HG03135 (cell line): ENCODE data around the gene FOXJ2.
"Not testable (repeated sequence)": the region's sequence is repeated elsewhere in the genome, so short reads cannot be mapped to it uniquely, and the experiment has no call there.

Experiments
- ATAC-seq: cut with Tn5 transposase; IDR thresholded peaks from one replicate; pipeline ENCODE4 v1.9.1; 2021; ENCODE audit warnings: mild to moderate bottlenecking, moderate library complexity; ENCODE audit not compliant: unreplicated experiment

FOXJ2 gene

DNA sequence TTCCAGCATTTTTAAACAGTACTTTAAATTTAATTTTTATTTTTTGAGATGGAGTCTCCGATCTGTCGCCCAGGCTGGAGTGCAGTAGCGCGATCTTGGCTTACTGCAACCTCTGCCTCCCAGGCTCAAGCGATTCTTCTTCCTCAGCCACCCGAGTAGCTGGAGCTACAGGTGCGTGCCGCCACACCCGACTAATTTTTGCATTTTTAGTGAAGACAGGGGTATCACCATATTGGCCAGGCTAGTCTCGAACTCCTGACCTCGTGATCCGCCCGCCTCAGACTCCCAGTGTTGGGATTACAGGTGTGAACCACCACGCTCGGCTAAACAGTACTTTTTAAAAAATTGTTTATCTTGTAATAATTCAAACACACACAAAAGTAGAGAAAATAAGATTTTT is 4.2 kb upstream of the FOXJ2 start:
- no peak for ATAC-seq

DNA sequence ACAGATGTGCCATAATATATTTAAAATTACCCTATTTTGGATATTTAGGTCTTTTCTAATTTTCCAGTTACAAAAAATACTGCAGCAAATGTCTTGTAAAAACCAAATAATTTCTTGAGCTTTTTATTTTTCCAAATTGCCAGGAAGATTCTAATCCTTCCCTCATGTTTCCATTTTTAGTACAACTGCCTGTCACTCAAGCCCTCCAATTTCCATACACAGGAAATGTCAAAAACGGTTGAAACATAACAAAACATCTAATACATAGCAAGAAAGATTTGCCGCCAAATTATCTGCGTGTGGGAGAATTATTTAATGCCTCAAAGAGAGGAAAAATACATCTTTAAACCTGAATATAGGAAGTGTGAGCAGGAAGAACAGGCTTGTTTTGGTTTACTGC is 2.3 kb upstream of the FOXJ2 start:
- no peak for ATAC-seq

DNA sequence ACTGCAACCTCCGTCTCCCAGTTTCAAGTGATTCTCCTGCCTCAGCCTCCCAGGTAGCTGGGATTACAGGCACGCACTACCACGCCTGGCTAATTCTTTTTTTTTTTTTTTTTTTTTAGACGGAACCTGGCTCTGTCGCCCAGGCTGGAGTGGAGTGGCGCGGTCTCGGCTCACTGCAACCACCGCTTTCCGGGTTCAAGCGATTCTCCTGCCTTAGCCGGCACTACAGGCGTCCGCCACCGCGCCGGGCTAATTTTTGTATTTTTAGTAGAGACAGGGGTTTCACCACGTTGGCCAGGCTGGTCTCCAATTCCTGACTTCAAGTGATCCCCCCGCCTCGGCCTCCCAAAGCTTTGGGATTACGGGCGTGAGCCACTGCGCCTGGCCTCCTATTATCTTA is 1.5 kb upstream of the FOXJ2 start:
- not testable (repeated sequence) for ATAC-seq

DNA sequence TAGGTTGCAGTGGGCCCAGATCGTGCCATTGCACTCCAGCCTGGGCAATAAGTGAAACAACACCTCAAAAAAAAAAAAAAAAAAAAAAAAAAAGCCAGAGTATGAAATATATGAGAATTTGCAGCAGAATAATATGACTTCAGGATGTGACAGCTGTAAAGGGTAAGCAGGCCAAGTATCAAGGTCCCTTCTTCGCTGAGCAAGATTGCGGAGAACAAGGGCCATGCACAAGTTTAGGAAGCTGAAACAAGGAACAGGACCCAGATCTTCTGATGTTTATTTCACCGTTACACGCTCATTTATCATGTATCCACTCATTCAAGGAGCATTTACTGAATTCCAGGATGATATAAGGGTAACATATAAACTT is 659 bp upstream of the FOXJ2 start:
- ATAC-seq: no peak

DNA sequence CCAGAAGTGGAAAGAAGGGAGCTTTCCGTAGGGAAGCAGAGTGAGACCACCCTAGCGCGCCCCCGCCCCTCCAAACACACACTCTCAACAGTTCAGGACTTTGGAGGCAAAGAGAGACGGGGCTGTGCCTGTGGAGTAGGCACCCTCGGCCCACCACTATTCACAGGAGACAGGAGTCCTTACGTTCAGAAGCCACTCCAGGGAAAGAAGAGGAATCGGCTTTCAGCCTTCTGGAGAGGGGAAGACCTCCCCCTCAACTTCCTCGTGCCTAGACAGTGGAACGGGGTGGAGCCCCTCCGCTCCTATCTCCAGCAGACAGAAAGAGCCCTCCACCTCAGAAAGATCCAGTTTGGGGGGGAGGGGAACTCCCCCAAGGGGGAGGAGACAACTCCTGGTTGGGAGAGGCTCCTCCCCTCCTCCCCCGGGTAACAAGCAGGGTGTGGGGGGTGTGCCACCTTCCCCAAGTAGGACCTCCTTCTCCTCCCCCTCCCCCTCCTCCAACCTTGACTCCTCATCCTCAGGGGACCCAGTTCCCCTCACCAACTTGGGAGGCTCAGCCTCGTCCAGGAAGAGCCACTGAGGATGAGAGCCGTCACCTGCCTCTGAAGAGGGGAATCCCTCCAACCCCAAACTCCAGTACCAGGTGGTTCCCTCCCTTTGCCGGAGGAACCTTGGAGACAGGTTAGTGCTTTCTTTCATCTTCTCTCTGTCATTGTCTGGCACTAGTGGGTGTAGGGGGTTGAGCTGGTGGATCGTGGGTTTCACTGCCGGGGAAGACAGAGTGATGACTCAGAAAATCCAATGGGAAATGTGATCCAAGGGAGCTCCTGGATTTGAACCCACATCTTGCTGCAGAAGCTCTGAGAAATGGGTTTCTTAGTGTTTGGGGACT is 883 bp downstream of the FOXJ2 start:
- no peak for ATAC-seq

DNA sequence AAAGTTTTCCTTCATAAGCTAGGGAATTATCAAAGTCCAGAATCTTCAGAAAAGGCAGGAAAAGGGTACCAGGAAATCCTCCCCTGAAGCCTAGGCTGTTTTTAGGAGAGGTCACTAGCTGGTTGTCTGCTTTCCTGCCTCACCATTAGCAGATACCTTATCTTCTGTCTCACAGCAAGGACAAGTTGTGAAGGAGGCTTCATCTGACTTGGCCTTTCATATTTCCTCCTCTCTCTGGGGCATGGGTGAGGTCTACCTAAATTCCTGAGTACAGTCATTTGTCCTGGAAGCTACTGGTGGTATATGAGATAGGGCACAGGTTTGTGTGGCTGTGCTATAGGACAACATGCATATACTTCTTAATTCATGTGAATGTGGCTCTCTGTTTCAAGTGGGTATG is 2.3 kb downstream of the FOXJ2 start:
- ATAC-seq: no peak

DNA sequence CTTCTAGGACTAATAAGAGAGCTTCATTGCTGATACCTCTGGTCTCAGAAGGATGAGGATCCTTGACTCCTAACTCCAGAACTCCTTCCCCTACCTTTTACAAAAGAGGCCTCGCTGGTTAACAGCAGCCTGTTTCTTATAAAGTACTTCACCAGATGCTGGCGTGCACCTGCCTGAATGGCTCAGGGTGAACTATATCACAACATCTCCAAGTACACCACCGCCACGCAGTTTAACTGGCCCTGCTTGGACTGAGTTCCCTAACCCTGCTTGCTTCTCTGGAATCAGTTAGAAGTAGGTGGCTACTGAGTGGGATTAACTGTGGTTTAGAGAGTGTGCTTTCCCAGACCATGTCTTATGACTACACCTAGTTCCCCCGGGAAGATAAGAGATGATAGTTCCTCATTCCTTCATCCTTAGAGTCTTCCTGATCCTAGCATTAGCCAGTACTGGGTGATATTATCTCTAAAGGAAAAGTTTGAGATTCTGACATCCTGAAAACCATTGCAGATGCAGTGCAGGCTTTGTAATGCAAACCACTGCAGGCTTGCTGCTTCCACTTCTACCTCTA is 3.0 kb downstream of the FOXJ2 start:
- no peak for ATAC-seq

DNA sequence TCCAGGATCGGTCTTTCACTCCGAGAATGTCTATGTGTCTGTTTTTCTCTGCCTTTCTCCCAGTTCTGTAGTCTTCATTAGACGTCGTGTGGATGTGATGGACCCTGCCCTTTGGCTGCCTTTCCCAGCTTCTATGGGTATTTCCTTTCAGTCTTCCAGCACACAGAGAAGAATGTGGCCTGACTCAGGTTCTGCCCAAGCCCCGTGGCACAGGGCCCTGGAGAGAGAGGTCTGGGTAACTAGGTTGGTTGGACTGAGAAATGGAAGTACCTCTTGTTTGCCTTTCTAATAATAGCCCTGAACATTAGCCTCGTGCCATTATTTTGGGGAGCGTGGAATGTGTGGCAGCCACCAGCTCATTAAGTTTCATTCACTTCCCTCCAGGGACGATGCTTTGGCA is 3.8 kb downstream of the FOXJ2 start:
- ATAC-seq: no peak

DNA sequence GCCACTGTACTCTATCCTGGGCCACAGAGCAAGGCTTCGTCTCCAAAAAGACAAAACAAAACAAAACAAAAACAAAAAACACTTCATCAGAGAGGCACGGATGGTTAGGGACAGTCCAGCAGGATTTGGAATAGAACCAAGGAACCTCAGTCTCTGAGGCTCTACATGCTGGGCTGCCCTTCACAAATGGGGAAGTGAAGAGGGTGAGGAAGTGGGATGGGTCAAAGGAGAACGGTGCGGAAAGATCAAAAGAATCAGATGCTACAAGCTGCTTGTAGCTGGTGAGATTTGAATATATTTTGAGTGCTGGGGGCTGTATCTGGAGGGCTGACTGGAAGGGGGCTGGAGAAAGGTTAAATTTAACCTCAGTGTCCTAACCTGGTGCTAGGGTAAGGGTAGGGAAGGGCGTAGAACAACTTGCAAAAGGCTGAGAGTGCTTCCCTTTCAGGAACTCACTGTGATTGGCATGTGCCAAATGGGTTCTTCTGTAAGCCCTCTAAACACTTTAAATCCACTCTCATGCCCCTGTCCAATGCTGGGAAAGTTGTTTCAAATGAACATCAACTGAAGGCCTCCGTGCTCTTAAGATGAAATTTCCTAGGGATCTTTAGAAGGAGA is 4.6 kb downstream of the FOXJ2 start:
- ATAC-seq: no peak

DNA sequence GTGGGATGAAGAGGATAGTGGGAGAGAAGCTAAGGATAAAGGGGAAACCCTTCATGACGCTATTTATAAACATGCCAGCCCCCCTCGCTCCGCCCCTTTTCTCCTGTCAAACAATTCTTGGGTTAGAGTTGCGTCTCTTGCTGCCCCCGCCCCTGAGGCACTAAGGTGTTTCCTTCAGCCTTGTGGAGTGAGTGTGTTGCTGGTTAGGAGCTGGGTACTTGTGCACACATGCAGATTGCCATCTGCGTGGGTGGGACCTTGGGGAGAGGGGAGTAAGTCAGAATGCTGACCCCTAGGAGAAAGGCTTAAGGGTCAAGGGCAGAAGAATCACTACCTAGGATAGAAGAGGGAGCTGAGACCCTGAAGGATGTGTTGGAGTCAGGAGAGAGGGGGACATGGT is 5.4 kb downstream of the FOXJ2 start:
- ATAC-seq: no peak

DNA sequence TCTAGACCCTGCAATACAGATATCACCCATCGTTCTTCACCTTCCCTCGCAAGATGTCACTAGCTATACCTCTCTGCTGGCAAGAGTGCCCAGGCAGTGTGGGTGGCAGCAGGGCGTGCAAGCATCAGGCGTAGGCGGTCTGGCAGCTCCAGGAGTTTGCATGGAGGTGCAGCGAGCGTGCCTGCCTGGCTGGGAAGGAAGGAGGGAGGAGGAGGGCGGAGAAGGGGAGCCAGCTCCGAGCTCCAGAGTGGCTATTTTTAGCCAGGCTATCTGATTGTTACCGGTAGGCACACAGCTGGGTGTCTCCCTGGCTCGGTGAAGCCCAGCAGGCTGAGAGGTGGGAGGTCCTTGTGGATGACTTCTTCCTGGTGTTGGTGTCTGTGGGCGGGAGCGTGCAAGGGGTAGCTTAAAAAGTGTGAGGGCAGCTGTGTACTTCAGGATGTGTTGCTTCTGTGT is 6.2 kb downstream of the FOXJ2 start:
- no peak for ATAC-seq

DNA sequence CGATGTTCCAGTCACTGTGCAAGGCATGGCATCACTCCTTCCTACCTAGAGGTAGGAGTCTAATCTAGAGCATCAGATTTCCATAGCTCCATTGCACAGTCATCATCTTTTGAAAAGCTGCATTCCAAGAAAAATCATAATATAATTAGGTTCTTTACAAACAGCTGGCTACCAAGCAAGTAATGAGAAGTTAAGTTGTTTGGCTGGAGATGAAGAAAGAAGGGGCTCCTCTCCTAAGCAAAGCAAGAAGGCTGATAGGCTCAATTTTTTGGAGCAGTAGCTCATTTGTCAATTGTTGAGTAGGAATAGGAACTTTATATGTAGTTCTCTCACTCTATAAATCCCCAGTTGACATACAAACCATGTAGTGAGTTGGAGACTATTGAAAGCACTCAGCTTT is 8.3 kb downstream of the FOXJ2 start:
- ATAC-seq: no peak

DNA sequence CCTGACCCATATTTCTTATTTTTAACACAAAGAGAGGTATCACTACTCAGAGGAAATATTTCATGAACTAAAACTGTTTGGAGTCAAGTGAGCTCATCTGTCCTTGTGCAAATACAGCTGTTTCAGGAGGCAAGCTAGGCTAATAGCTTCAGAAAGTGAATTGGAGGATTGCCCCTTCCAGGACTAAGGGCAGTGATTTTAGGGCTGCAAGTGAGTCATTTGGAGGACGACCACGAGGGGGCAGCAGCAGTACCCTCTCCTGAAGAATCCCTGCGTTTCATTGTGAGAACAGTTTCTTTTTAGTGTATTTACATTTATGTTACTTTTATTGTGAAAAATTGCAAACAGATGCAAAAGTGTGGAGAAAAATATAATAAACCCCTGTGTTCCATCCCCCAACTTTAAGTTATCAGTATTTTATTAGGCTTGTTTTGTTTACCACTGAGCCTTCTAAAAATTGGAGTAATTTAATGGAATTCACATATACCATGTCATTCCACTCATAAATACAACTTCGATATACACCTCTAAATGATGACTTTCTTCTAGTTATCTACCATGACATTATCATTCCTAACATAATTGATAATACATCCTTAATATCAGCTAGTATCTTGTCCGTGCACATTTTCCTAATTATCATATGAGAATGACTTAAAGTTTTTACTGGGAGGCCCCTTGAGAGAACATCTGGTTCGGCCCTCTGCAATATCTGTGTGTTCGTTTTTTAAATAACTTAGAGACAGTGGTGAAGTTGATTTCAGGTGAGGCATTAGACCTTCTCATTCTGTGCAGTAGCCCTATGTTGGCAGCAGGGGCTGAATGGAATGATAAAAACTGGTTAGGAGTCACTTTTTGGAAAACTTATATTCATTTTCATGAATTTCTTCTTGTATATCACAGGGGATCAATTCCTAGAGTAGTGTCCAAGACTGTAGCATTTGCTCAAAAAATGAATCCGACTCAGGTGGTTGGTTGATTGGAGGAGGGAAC is 13.7 kb downstream of the FOXJ2 start:
- ATAC-seq: no peak

DNA sequence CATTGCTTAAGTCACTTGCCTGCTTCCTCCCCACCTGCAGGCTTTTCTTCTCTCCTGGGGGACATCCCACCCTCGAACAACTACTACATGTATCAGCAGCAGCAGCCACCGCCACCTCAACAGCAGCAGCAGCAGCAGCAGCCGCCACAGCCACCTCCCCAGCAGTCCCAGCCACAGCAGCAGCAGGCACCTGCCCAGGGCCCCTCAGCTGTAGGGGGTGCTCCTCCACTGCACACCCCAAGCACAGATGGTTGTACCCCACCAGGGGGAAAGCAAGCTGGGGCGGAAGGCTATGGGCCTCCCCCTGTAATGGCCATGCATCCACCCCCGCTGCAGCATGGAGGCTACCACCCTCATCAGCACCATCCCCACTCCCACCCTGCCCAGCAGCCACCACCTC is 15.3 kb downstream of the FOXJ2 start:
- no peak for ATAC-seq

DNA sequence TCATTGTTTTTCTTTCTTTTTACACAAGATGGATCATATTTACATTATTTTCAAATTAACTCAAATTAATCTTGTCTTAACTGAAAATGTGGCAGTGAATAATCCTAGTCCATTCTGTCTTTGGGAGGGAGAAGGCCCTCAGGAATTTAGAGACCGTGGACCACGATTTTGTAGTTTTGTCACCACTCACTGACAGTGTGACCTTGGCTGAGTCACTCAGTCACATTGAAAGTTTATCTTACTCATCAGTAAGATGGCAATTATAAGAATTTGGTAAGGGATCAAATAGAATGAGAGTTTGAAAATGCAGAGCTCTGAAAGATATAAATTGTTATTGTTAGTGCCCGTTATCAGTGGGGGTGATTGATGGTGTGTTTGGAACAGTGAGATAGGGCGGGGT is 16.4 kb downstream of the FOXJ2 start:
- ATAC-seq: no peak

DNA sequence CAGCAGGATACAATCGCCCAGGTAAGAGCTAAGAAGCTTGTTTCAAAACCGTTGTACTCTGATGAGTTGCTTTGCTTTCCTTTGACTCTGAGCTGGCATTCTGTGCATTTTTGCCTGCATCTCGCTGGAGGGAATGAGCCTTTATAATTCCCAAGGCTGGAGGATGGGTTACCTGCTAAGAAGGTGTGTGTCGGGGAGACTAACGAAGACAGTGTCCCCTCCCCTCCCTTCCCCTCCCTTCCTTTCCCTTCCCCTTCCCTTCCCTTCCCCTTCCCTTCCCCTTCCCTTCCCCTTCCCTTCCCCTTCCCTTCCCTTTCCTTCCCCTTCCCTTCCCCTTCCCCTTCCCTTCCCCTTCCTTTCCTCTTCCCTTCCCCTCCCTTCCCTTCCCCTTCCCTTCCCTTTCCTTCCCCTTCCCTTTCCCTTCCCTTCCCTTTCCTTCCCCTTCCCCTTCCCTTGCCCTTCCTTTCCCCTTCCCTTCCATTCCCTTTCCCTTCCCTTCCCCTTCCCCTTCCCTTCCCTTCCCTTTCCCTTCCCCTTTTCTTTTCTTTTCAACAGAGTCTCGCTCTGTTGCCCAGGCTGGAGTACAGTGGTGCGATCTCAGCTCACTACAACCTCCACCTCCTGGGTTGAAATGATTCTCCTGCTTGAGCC is 18.2 kb downstream of the FOXJ2 start:
- no peak for ATAC-seq

DNA sequence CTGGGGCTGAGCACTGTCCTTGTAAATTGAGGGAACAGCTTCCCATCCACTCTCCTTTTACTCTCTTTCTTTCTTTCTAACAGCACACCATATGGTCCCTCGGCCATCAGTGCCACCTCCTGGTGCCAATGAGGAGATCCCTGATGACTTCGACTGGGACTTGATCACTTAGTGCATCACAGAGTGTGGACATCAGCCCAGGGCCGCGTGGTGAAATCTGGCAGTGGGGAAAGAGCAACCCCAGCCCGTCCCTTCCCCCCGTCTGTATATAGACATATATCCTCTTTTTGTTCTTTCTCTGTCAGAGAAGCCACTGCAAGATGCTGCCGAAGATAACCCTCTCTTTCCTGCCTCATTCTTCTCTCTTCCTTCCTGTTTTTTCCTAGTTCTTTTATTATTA is 20.2 kb downstream of the FOXJ2 start:
- ATAC-seq: no peak

DNA sequence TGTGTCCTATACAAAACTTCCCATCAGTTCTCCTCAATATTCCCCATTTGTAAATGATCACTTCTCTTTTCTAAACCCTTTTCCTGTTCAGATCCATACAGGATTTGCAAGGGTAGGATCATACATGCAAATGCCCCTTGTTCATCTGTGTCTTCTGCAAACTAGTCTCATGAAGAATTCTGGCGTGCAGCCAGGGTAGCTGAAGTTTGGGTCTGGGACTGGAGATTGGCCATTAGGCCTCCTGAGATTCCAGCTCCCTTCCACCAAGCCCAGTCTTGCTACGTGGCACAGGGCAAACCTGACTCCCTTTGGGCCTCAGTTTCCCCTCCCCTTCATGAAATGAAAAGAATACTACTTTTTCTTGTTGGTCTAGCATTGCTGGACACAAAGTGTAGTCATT is 22.3 kb downstream of the FOXJ2 start:
- no peak for ATAC-seq

DNA sequence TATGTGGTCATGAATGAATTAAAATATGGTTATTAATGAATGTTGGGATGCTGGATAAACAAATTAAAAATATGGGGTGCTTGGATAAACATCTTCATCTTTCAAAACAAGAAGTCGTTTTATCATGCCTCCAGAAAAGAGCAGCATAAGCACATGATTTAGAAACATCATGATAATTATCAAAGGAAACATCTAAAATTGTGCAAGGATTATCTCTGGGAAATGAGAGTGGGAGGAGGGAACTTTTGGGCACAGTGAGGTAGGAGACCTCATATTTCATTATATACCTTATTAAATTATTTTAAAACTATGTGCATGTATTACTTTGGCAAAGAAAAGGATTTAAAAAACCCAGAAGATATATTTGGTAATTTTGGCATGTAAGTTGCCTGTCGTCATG is 24.8 kb downstream of the FOXJ2 start:
- ATAC-seq: no peak

DNA sequence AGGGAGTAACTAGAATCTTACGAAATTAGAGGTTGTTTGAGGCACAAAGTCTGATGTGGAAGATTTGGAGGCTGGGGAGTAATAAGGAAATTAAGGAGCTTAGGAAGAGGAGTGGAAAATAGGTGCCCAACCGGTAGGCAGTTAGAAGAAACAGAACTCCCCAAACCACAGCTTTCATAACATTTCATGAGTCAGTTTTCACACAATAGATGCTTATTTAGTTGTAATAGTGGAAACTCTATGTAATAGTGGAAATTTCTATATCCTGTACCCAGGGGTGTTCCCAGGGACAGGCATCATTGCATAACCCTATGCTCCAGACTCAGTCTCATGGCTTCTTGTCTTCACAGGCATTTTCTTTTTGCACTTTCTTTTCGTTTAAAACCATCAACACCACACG is 25.3 kb downstream of the FOXJ2 start:
- ATAC-seq: no peak

DNA sequence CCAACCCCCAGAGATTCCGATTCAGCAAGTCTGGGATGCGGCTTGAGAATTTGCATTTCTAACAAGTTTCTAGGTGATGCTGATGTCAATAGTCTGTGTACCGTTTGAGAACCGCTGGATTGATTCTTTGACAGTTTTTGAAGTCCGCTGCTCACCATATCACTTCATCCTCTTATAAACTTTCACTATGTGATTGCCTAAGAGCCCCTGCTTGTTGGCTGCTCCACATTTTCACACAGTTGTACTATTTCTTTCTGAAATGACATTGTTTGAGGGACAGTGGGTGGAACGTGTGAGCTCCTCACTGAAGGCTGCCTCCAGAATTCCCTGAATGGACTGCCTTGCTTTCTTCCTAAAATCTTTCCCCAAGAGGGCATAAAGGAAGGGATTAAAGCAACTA is 26.0 kb downstream of the FOXJ2 start:
- no peak for ATAC-seq
